ENCODE results near the gene RSAD2. TPM values are rescaled to one million over a fixed set of nuclear protein-coding genes. Genes with fewer than 3 reads are reported as not detected.
"Not testable (repeated sequence)": the region's sequence is repeated elsewhere in the genome, so short reads cannot be mapped to it uniquely, and the experiment has no call there.

The RSAD2 gene
- total RNA-seq, 2 donors from 2014 or later: 2.2 to 6.8 TPM

DNA sequence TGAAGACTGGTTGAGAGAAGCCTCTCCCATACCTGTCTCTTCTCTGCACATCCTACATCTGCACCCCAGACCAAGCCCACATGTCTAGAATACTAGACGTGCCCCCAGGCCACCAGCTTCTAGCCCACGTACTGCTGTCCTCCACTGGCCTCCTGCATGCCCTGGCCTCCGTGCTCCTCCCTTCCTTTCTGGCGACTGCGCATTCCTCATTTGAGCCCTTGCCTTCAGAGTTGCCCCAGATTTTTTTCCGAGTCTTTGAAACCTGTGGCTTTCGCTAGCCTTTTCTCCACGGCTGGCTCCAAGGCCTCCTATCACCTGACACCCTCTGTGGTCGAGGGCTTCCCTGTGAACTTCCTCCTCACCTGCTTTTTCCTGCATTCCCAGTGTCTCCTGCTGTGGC is 50.9 kb downstream of the RSAD2 start:
- Mint-ChIP-seq H3K27ac (peak overlapping the region in 1 of 2 donors; percentile 38), H3K4me3 (peak overlapping the region; percentile 23), H3K4me1 (ENCODE audit: low read depth in 2 of 2) (peaks cover 52 to 62% of the 10 kb centered on the region in 2 donors), H3K27me3 (no peaks in the 10 kb centered on the region), H3K9me3 (no peaks in the 10 kb centered on the region), H3K36me3 (peaks cover 18% of the 10 kb centered on the region)
- no peak for ATAC-seq
- no peak for DNase-seq (ENCODE audit: low spot score)

DNA sequence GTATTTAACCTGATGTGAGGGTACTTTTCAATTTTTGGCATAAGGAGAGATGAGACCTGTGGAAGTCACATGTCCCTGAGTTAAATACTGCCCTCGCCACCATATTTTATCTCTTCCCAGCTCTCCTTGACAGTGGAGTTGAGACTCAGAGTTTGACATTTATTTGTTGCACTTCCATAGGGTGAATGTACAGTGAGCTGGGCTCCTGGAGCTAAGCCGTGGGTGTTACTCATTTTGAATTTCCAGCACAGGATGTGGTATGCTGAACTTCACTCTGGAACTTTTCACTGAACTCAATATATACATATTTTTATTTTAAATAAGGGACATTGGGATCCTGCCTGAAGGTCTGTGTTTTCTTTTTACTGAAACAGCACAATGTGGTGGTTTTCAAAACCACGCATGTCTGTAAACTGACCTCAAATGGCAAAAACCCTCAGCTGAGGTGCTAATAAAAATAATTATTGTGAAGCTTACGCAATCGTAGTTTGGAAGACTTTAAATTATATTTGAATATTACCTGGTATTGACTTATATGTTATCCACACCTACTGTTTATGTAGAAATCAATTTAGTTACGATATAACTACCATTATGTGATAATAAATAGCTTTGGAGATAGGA is 51.7 kb downstream of the RSAD2 start:
- ATAC-seq (peak in 1 of 2 donors; percentile 77), DNase-seq (ENCODE audit: low spot score) (no peak)
- peaks cover 45 to 53% of the 10 kb centered on the region in 2 donors for H3K4me1 Mint-ChIP-seq (ENCODE audit: low read depth in 2 of 2)
- H3K27me3 Mint-ChIP-seq: no peaks in the 10 kb centered on the region
- H3K4me3 Mint-ChIP-seq: peak overlapping the region; percentile 63
- H3K9me3 Mint-ChIP-seq: no peaks in the 10 kb centered on the region
- peak overlapping the region; percentile 38 to 48 for H3K27ac Mint-ChIP-seq
- peaks cover 18% of the 10 kb centered on the region for H3K36me3 Mint-ChIP-seq

DNA sequence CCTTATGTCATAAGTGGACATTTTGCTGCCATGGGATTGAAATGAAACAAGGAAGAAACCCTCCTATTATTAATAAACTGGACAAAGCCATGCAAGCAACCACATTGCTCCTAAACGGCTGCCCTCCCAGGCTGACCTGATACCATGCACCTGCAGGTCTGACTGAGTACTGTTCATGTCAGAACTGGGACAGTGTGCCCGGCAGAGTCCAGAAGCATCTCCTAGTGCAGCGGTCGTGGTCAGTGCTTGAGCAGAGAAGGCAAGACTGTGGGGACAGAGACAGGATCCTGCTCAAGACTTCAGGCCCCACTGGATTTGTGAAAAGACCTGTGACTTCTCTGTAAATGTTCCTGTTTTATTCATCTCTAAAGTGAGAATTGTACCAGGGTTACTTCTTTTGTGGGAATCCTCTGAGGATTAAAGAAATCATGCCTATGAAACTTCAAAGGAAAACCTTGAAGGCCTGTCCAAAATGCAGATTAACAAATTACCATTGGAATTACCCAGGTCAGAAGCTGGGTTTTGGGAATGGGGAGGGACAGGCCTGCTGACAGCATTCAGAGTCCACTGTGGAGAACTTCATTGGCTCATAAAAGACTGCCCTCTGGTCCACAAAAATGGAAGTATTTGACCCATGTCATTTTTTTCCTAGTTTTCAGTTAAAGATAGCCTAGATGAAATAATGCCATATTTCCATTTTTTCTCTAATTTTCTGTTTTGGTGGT is 53.5 kb downstream of the RSAD2 start:
- no peak overlapping the region for H3K27ac Mint-ChIP-seq
- H3K4me3 Mint-ChIP-seq: no peak overlapping the region
- H3K4me1 Mint-ChIP-seq (ENCODE audit: low read depth in 2 of 2): peaks cover 43 to 53% of the 10 kb centered on the region in 2 donors
- no peaks in the 10 kb centered on the region for H3K27me3 Mint-ChIP-seq
- no peaks in the 10 kb centered on the region for H3K9me3 Mint-ChIP-seq
- peaks cover 11% of the 10 kb centered on the region for H3K36me3 Mint-ChIP-seq
- no peak for ATAC-seq
- no peak for DNase-seq (ENCODE audit: low spot score)

DNA sequence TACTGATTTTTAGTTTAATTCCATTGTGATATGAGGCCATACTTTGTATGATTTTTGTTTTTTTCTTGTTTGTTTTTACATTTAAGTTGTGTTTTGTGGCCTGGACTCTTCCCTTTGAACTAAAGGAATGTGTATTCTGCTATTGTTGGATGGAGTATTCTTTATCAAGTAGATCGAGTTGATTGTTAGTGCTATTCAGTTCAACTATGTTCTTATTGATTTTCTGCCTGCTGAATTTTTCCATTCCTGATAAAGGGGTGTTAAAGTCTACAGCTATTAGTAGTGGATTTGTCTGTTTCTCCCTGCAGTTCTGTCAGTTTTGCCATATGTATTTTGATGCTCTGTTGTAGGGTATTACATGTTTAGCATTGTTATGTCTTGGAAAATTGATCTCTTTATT is 54.2 kb downstream of the RSAD2 start:
- Mint-ChIP-seq H3K27me3 (no peaks in the 10 kb centered on the region), H3K36me3 (peaks cover 11% of the 10 kb centered on the region), H3K4me3 (no peak overlapping the region), H3K9me3 (no peaks in the 10 kb centered on the region), H3K4me1 (ENCODE audit: low read depth in 2 of 2) (peaks cover 43 to 52% of the 10 kb centered on the region in 2 donors), H3K27ac (no peak overlapping the region)
- DNase-seq (ENCODE audit: low spot score) (no peak), ATAC-seq (no peak)

DNA sequence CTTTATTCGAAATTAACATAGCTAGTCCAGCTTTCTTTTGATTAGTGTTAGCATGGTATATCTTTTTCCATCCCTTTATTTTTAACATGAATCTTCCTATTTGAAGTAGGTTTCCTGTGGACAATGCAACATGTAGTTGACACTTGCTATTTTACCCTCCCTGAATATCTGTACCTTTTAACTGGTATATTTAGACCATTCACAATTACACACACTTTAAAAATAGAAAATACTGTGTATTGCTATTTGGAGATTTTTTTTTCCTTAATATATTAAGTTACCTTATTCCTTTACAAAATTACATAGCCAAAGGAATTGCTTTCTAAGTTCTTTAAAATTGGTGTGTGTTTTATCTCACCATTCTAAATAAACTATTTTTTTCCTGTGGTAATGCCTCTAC is 54.6 kb downstream of the RSAD2 start:
- H3K4me1 Mint-ChIP-seq (ENCODE audit: low read depth in 2 of 2): peaks cover 41 to 52% of the 10 kb centered on the region in 2 donors
- ATAC-seq: no peak
- H3K36me3 Mint-ChIP-seq: peaks cover 11% of the 10 kb centered on the region
- no peak overlapping the region for H3K4me3 Mint-ChIP-seq
- H3K9me3 Mint-ChIP-seq: no peaks in the 10 kb centered on the region
- no peak overlapping the region for H3K27ac Mint-ChIP-seq
- H3K27me3 Mint-ChIP-seq: no peaks in the 10 kb centered on the region
- no peak for DNase-seq (ENCODE audit: low spot score)

DNA sequence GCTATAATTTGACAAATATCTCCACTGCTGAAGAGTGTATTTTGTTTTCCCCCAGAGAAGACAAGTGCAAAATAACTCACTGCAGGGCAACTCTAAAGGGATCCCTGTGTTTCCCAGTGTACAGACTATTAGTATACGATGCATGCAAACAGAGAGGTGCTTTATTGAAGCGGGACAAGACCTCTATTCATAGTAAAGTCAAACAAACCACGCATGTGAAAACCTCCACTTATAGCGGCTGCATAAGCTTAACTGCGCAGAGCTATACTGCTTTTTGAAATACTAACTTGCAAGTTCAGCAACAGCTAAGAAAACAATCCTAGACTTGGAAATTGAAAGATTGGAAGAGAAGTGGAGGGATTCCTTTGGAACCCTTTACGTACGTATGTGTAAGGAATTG is 55.3 kb downstream of the RSAD2 start:
- peaks cover 11% of the 10 kb centered on the region for H3K36me3 Mint-ChIP-seq
- DNase-seq (ENCODE audit: low spot score) (no peak), ATAC-seq (no peak)
- H3K27me3 Mint-ChIP-seq: no peaks in the 10 kb centered on the region
- H3K4me3 Mint-ChIP-seq: no peak overlapping the region
- H3K27ac Mint-ChIP-seq: no peak overlapping the region
- H3K9me3 Mint-ChIP-seq: no peaks in the 10 kb centered on the region
- H3K4me1 Mint-ChIP-seq (ENCODE audit: low read depth in 2 of 2): peaks cover 41 to 57% of the 10 kb centered on the region in 2 donors

DNA sequence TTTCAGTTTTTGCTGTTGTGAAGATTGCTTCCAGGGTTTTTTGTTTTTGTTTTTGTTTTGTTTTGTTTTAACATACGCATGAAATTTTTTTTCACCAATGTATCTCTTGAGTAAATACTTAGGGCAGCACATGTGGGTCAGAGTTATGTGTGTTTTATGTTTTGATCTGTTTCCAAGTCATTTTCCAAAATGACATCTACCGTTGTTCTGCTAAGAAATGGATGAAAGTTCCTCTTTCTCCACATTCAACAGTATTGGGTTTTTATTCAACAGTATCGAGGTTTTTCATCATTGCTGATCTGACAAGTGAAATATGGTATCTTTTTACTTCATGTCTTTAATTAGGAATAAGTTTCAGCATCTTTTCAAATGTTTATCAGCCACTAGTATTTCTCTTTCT is 56.3 kb downstream of the RSAD2 start:
- H3K9me3 Mint-ChIP-seq: no peaks in the 10 kb centered on the region
- no peak overlapping the region for H3K4me3 Mint-ChIP-seq
- peaks cover 35 to 53% of the 10 kb centered on the region in 2 donors for H3K4me1 Mint-ChIP-seq (ENCODE audit: low read depth in 2 of 2)
- no peaks in the 10 kb centered on the region for H3K27me3 Mint-ChIP-seq
- DNase-seq (ENCODE audit: low spot score) (no peak), ATAC-seq (no peak)
- H3K27ac Mint-ChIP-seq: no peak overlapping the region
- peaks cover 1% of the 10 kb centered on the region for H3K36me3 Mint-ChIP-seq

DNA sequence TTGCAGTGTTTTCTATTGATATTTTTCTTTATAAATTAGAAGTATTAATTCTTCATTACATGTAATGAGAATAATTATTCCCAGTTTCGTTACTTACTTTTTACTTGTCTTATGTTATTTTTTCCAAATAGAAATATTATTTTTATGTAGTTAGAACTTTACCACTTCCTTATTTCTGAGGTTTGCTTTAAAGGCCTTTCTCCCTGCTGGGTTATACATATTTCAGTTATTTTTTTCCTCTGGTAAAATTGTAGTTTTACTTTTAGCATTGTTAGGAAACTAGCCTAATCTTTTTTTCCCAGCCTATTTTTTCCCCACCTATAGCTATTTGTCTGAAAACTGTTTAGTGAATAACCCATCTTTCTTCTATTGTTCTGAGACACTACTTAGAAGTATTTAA is 56.8 kb downstream of the RSAD2 start:
- no peak for DNase-seq (ENCODE audit: low spot score)
- no peak for ATAC-seq
- H3K4me1 Mint-ChIP-seq (ENCODE audit: low read depth in 2 of 2): peaks cover 34 to 53% of the 10 kb centered on the region in 2 donors
- H3K4me3 Mint-ChIP-seq: no peak overlapping the region
- no peaks in the 10 kb centered on the region for H3K9me3 Mint-ChIP-seq
- H3K36me3 Mint-ChIP-seq: no peaks in the 10 kb centered on the region
- no peak overlapping the region for H3K27ac Mint-ChIP-seq
- no peaks in the 10 kb centered on the region for H3K27me3 Mint-ChIP-seq

DNA sequence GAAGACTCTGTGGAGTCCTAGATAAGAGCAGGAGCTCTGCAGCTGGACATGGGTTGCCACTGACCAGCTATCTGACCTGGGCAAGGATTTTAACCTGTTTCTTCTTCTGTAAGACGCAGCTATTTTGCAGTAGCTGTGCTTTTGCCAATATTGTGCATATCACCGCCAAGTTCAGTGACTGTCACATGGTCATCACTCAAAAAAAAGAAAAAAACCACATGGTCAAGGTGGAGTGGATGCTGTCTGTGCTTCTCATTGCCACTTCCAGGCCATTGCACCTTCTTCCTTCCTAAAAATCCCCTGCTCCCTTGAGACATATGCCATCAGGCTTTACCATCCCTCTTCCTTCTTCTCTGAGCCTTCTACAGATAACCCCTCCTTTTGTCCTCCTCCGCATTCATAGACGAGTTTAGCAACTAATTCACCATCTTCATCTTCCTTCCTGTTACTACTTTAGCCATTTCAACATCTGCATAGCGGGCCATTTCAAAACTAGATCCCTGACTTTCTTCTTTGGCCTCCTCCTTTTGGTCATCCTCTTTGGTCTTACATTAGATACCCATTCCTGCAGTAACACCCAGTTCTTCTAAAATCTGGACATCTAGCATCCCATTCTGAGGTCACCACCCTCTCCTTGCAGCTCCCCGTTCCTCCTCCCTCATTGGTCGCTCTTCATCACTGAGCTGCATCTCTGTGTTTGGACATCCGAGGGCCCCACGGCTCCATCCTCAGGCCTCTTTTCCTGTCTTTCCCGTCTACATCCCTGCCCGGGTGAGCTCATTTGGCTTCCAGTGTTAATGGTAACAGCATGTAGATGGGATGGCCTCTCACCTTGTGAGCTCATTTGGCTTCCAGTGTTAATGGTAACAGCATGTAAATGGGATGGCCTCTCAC is 57.4 kb downstream of the RSAD2 start:
- H3K9me3 Mint-ChIP-seq: no peaks in the 10 kb centered on the region
- no peaks in the 10 kb centered on the region for H3K27me3 Mint-ChIP-seq
- no peaks in the 10 kb centered on the region for H3K36me3 Mint-ChIP-seq
- no peak for ATAC-seq
- H3K4me3 Mint-ChIP-seq: peak overlapping the region; percentile 7
- H3K27ac Mint-ChIP-seq: no peak overlapping the region
- no peak for DNase-seq (ENCODE audit: low spot score)
- H3K4me1 Mint-ChIP-seq (ENCODE audit: low read depth in 2 of 2): peaks cover 31 to 47% of the 10 kb centered on the region in 2 donors

DNA sequence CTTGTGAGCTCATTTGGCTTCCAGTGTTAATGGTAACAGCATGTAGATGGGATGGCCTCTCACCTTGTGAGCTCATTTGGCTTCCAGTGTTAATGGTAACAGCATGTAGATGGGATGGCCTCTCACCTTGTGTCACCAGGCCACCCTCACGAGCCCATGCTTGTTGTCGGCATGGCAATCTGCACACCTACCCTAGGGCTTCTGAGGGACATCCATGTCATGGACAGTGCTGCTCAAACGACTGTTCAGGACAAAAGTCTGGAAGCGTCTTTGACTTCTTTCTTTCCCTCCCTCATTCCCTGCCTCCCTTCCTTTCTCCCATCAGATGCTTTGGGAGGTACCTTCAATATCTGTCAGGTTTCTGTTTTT is 58.1 kb downstream of the RSAD2 start:
- not testable (repeated sequence) for H3K36me3 Mint-ChIP-seq; DNase-seq (ENCODE audit: low spot score); ATAC-seq; H3K27me3 Mint-ChIP-seq; H3K4me3 Mint-ChIP-seq; H3K27ac Mint-ChIP-seq; H3K9me3 Mint-ChIP-seq
- peaks cover 31 to 47% of the 10 kb centered on the region in 2 donors for H3K4me1 Mint-ChIP-seq (ENCODE audit: low read depth in 2 of 2)

DNA sequence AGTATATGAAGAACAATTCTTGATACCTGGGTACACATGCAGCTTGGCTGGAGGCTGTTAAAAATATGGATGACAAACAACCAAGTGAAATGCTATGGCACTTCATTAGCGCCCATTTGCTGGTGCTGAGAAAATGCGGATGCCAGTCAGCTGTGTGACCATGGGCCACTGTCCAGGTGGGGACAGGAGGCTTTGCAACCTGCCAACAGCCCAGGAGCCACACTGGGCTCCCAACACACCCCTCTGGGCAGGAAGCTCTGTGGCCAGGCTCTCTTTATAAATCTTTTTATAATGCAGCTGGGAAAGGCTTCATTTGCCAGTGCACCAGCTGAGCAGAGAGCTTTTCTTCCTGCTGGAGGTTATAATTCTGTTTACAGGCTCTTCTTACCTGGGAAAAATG is 59.6 kb downstream of the RSAD2 start:
- peaks cover 30 to 54% of the 10 kb centered on the region in 2 donors for H3K4me1 Mint-ChIP-seq (ENCODE audit: low read depth in 2 of 2)
- ATAC-seq: no peak

DNA sequence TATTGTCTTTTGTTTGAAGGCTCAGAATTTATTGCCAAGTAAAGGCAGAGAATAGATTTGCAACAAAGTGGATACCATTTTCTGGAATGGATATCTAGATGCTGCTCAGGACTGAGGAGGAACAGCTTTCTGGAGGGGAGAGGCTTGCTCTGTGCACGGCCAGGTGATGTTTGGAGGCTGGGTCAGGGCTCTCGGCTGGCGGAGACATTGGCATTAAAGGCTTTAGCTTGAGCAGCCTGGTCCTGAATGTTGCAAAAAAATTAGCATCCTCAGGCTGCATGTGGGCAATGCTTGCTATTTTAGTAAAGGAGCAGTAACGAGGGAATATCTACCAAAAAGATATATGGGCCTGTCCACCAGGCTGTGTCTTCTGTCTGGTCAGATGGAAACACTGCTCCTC is 60.0 kb downstream of the RSAD2 start:
- ATAC-seq (no peak), DNase-seq (ENCODE audit: low spot score) (no peak)
- Mint-ChIP-seq H3K36me3 (peaks cover 18% of the 10 kb centered on the region), H3K4me1 (ENCODE audit: low read depth in 2 of 2) (peaks cover 30 to 57% of the 10 kb centered on the region in 2 donors), H3K27me3 (no peaks in the 10 kb centered on the region), H3K4me3 (no peak overlapping the region), H3K9me3 (no peaks in the 10 kb centered on the region), H3K27ac (no peak overlapping the region)

More for the DNA sequence above, 59.6 kb downstream of the RSAD2 start:
- Mint-ChIP-seq H3K27me3 (no peaks in the 10 kb centered on the region), H3K36me3 (peaks cover 14% of the 10 kb centered on the region), H3K27ac (no peak overlapping the region), H3K9me3 (no peaks in the 10 kb centered on the region), H3K4me3 (no peak overlapping the region)
- no peak for DNase-seq (ENCODE audit: low spot score)

DNA sequence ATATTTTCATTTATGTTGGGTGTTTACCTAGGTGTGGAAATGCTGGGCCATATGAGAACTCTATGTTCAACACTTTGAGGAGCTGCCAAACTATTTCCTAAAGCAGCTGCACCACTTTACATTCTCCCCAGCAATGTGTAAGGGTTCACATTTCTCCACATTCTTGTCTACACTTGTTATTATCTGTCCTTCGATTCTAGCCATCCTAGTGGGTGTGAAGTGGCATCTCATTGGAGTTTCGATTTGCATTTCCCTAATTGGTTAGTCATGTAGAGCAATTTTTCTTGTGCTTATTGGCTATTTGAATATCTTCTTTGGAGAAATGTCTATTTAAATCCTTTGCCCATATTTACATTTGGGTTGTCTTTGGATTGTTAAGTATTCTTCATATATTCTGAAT is 61.5 kb downstream of the RSAD2 start:
- DNase-seq (ENCODE audit: low spot score) (no peak), ATAC-seq (no peak)
- Mint-ChIP-seq H3K9me3 (no peaks in the 10 kb centered on the region), H3K4me3 (no peak overlapping the region), H3K36me3 (peaks cover 32% of the 10 kb centered on the region), H3K4me1 (ENCODE audit: low read depth in 2 of 2) (peaks cover 36 to 66% of the 10 kb centered on the region in 2 donors), H3K27me3 (no peaks in the 10 kb centered on the region), H3K27ac (no peak overlapping the region)

DNA sequence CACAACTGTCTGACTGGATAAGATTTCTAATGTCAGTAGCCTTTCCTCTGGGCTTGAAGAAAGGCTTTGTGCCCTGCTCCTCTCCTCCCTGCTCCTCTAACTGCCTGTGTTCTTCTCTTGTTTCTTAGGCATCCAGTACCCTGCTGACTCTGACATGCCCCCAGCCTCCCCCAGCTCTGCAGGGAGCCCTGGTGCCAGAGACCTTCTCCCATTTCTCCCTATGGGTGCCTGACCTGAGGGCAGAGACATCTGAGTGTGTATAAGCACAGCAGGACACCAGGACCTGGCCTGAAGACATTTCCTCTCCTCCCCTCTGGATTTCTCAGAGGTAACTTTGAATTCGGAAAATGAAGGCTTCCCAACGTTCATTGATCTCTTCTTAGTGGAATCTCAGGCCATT is 63.2 kb downstream of the RSAD2 start:
- Mint-ChIP-seq H3K4me3 (no peak overlapping the region), H3K4me1 (ENCODE audit: low read depth in 2 of 2) (peaks cover 38 to 67% of the 10 kb centered on the region in 2 donors), H3K9me3 (no peaks in the 10 kb centered on the region), H3K27ac (peak overlapping the region in 1 of 2 donors; percentile 2), H3K36me3 (peaks cover 32% of the 10 kb centered on the region), H3K27me3 (no peaks in the 10 kb centered on the region)
- no peak for DNase-seq (ENCODE audit: low spot score)
- ATAC-seq: no peak

Measured in natural killer cell treated with Interleukin-12 subunit alpha and Interleukin-12 subunit beta and Interleukin-15 and Interleukin-18, amount 100 ng/mL, for 72 hours (primary cell).